Measurements from ENCODE around the gene FBXO34.

- TF ChIP-seq POLR2A (IDR thresholded peaks at IDR 0.05; ENCODE audit: low read length), result no peak
- no peak for TF ChIP-seq GATA1 (IDR thresholded peaks at IDR 0.05; ENCODE audit: low read depth, low read length)
Measured at GRCh38 chr14:55306938-55307589, 35.8 kb downstream of the FBXO34 start.

Measured in erythroblast (primary cell).